Stomach (tissue), 9 donors: Measurements from ENCODE around the gene ICOS. TPM values are rescaled to one million over a fixed set of nuclear protein-coding genes. Genes with fewer than 3 reads are reported as not detected.
A peak's percentile ranks its signal among the peaks of the same experiment; 100 is the strongest.

Experiments
- DNase-seq, 2 donors: peaks; one replicate each; pipeline versions ENCODE4 v3.0.0 to v3.0.0-alpha.2; 2013 to 2019
- H3K27ac ChIP-seq, 5 donors: fragments of 200-600 bp in 4 of 5; sonication (generic) in 4 of 5; one replicate each; pipeline ENCODE4 v1.5.1; 2013 to 2019; ENCODE audit warnings: mild to moderate bottlenecking in 1 of 5, moderate library complexity in 1 of 5
- H3K27me3 ChIP-seq, 3 donors: fragments of 200-600 bp; sonication (generic); one replicate each; pipeline ENCODE4 v1.5.1; 2017 to 2019; ENCODE audit warnings: mixed run types in 1 of 3
- H3K36me3 ChIP-seq, 4 donors: fragments of 200-600 bp; sonication (generic); 1 replicate in 3 of 4; 2 replicates in 1 of 4; pipeline ENCODE4 v1.5.1; 2016 to 2019
- H3K4me1 ChIP-seq, 4 donors: fragments of 200-600 bp; sonication (generic); one replicate each; pipeline ENCODE4 v1.5.1; 2016 to 2019
- H3K4me3 ChIP-seq, 4 donors: fragments of 200-600 bp; sonication (generic) in 3 of 4; one replicate each; pipeline ENCODE4 v1.5.1; 2016 to 2019; ENCODE audit warnings: mild to moderate bottlenecking in 1 of 4
- H3K9me3 ChIP-seq, 4 donors: fragments of 200-600 bp; sonication (generic); one replicate each; pipeline ENCODE4 v1.5.1; 2016 to 2019
- EP300 ChIP-seq: sonication (generic); formaldehyde crosslinking; IDR thresholded peaks from one replicate; pipeline ENCODE4 v1.6.1; 2017; ENCODE audit warnings: antibody characterized with exemption
- POLR2A ChIP-seq, 4 donors: fragments of 450-650 bp; IDR thresholded peaks; one replicate each; pipeline ENCODE4 v1.6.1; 2016; ENCODE audit warnings: antibody characterized with exemption in 4 of 4, control low read depth in 2 of 4, mild to moderate bottlenecking in 1 of 4, moderate library complexity in 1 of 4
- POLR2AphosphoS5 ChIP-seq, 3 donors: sonication (generic); formaldehyde crosslinking; IDR thresholded peaks; one replicate each; pipeline ENCODE4 v1.6.1; 2016; ENCODE audit warnings: antibody characterized with exemption in 3 of 3
- WGBS, 5 donors: extraction: QIAGEN DNeasy Blood & Tissue Kit in 3 of 5; methylation state at CpG; one replicate each; pipeline versions ENCODE4 v1.1.5 to v1.1.7; 2013 to 2018; 5-methylcytosine and 5-hydroxymethylcytosine counted together
- intact Hi-C: fragments of 100-400 bp; cut with DNase I; formaldehyde crosslinking; loops from one replicate; pipeline ENCODE4 v1.15.1; 2023; ENCODE audit warnings: low total_unique reads
- polyA plus RNA-seq, 3 donors: library from polyadenylated mRNA; stranded (reverse); fragments of 200-250 nt; gene quantifications; one replicate each; pipeline ENCODE4 v1.2.3, GENCODE V29; 2013
- total RNA-seq, 5 donors: library from RNA; depleted of rRNA; stranded (reverse); fragments of >200 nt; gene quantifications; one replicate each; pipeline versions ENCODE4 v1.1.0 to v1.2.3, GENCODE V29; 2014 to 2016
- TF ChIP-seq, protein P1 (sequence below), 7 experiments: fragments of 450-650 bp in 4 of 7; fragments of 200-600 bp in 3 of 7; sonication (generic) in 3 of 7; IDR thresholded peaks; one replicate each; pipeline ENCODE4 v1.5.1; 2016 to 2019; ENCODE audit warnings: antibody characterized with exemption in 7 of 7, control low read depth in 2 of 7, mild to moderate bottlenecking in 1 of 7
- donor health status: healthy with polysubstance abuse.
- donor health status: Bipolar disorder and iron deficiency.
- donor health status: healthy.

The ICOS gene
- total and polyA plus RNA-seq, 8 donors = 0.29 to 9.3 (median 0.33) TPM; not detected in 3

DNA sequence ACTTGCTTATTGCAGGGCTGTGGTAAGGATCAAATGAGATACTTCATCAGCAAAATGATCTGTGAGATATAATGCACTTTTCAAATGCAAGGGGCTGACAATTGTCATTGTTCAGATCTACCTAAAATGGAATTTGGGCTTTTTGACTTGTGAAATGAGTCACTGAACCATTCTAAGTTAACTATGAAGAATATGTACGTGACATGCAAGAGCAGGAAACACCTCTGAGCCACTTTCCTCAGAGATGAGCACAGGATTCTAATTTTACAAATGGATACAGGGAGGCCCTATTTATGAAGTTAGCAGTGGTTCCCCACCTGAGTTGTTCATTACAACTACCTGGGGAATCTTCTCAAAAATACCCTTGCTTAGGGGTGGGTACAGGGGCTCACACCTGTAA, 42.3 kb upstream of the ICOS start:
- H3K4me1 ChIP-seq = peaks cover 0 to 9% (median 0%) of the 10 kb centered on the region in 4 donors
- WGBS, 5 donors = 74 to 88% (median 86%) methylated on average over 1 of the region's 1 CpG
- no peak overlapping the region for H3K4me3 ChIP-seq
- no peak for TF ChIP-seq POLR2A (IDR thresholded peaks at IDR 0.05)
- intact Hi-C loops = no loop called here
- no peaks in the 10 kb centered on the region for H3K9me3 ChIP-seq
- no peak for DNase-seq
- H3K27ac ChIP-seq = no peak overlapping the region
- H3K27me3 ChIP-seq = no peaks in the 10 kb centered on the region
- no peaks in the 10 kb centered on the region for H3K36me3 ChIP-seq

DNA sequence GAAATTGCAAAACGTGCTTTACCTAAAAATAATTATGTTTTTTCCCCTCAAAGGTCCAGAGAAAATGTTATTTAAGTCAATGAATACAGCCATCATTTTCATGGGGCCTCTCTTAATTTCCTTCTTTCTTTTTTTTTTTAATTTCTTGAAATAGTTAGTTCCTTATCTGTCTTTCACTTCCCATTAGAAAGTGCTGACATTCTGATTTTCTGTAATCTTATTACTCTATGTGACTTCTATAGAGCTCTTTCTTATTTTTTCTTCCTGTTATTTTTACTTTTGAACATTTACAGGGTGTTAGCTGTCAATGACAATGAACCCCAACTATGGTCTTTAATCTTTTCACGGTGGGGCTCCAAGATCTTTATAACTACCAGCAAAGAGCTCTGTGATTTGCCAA, 39.0 kb upstream of the ICOS start:
- Histone ChIP-seq H3K4me3 (no peak overlapping the region), H3K27ac (peak overlapping the region in 1 of 5 donors; percentile 59), H3K36me3 (no peaks in the 10 kb centered on the region), H3K9me3 (peaks cover 6 to 15% (median 14%) of the 10 kb centered on the region in 4 donors), H3K27me3 (no peaks in the 10 kb centered on the region), H3K4me1 (peaks cover 0 to 15% (median 0%) of the 10 kb centered on the region in 4 donors)
- TF ChIP-seq EP300 = no peak
- TF ChIP-seq, protein P1, sequence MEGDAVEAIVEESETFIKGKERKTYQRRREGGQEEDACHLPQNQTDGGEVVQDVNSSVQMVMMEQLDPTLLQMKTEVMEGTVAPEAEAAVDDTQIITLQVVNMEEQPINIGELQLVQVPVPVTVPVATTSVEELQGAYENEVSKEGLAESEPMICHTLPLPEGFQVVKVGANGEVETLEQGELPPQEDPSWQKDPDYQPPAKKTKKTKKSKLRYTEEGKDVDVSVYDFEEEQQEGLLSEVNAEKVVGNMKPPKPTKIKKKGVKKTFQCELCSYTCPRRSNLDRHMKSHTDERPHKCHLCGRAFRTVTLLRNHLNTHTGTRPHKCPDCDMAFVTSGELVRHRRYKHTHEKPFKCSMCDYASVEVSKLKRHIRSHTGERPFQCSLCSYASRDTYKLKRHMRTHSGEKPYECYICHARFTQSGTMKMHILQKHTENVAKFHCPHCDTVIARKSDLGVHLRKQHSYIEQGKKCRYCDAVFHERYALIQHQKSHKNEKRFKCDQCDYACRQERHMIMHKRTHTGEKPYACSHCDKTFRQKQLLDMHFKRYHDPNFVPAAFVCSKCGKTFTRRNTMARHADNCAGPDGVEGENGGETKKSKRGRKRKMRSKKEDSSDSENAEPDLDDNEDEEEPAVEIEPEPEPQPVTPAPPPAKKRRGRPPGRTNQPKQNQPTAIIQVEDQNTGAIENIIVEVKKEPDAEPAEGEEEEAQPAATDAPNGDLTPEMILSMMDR (IDR thresholded peaks at IDR 0.05) = no peak
- no peak for TF ChIP-seq POLR2AphosphoS5 (IDR thresholded peaks at IDR 0.05)
- no peak for TF ChIP-seq POLR2A (IDR thresholded peaks at IDR 0.05)
- no peak for DNase-seq
- intact Hi-C loops = no loop called here
- WGBS, 5 donors = 61 to 74% (median 66%) methylated on average over 2 of the region's 2 CpGs

DNA sequence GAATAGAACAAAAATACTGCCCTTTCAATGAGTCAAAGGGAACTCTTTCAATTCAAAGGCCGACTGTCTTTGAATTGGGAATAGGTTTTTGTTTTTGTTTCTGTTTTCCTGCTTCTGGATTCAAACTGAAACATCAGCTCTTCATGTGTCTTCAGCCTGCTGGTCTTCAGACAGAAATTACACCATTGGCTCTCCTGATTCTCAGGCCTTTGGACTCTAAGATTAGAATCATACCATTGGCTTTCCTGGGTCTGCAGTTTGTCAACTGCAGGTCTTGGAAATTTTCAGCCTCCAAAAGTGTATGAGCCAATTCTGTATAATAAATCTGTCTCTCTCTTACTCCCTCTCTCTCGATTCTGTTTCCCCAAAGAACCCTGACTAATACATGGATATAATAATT, 37.9 kb upstream of the ICOS start:
- WGBS, 5 donors = 52 to 87% (median 75%) methylated on average over 2 of the region's 2 CpGs
- intact Hi-C loops = no loop called here
- Histone ChIP-seq H3K27me3 (no peaks in the 10 kb centered on the region), H3K27ac (peak overlapping the region in 1 of 5 donors; percentile 59), H3K4me3 (no peak overlapping the region), H3K4me1 (peaks cover 0 to 15% (median 0%) of the 10 kb centered on the region in 4 donors), H3K9me3 (peaks cover 9 to 24% (median 19%) of the 10 kb centered on the region in 4 donors), H3K36me3 (no peaks in the 10 kb centered on the region)
- TF ChIP-seq, protein P1 (IDR thresholded peaks at IDR 0.05) = no peak
- no peak for TF ChIP-seq EP300
- no peak for TF ChIP-seq POLR2AphosphoS5 (IDR thresholded peaks at IDR 0.05)
- TF ChIP-seq POLR2A (IDR thresholded peaks at IDR 0.05) = no peak
- DNase-seq = peak in 1 of 2 donors; percentile 37

DNA sequence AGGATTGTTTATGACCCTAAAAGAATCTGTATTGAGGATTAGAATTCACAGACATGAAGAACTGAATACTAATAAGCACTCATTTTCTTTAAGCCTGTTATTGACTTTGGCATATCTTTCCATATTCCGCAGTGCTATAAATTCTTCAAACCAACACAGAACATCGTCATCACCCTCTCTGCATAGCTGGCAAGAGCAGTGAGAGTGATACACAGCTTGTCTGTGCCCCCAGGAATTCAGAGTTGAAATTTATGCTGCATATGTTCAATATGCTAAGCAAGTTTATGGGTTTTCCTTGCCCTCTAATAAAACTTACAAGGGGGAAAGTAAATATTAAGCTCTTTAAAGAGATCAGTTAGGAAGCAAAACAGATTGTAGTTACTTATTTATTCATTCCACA, 36.3 kb upstream of the ICOS start:
- no peak overlapping the region for H3K27ac ChIP-seq
- WGBS, 5 donors = 75 to 86% (median 80%) methylated on average over 2 of the region's 2 CpGs
- H3K9me3 ChIP-seq = peaks cover 9 to 24% (median 19%) of the 10 kb centered on the region in 4 donors

DNA sequence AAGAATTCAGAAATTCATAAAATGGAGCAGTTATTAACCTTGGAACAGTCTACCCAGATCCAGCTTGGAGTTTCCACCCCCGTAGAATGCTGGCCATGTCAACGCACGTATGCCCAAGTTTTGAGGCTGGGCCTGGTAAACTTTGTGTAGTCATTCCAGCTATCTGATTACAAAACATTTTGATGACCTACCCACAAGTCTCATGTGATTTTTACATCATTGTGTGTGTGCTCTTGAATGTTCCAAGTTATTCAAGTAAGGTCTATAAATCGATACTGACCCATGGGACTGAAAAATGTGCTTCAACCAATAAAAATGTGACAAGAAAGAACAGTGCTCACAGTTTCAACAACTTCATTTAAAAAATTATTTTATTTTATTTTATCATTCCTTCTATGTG, 32.5 kb upstream of the ICOS start:
- Histone ChIP-seq H3K4me3 (no peak overlapping the region), H3K4me1 (peaks cover 0 to 17% (median 8%) of the 10 kb centered on the region in 4 donors), H3K27me3 (no peaks in the 10 kb centered on the region), H3K27ac (no peak overlapping the region), H3K36me3 (no peaks in the 10 kb centered on the region), H3K9me3 (peaks cover 9 to 24% (median 19%) of the 10 kb centered on the region in 4 donors)
- intact Hi-C loops = no loop called here
- no peak for DNase-seq
- 92 to 95% (median 95%) methylated on average over 4 of the region's 4 CpGs for WGBS, 5 donors
- TF ChIP-seq EP300 (no peak), POLR2A (IDR thresholded peaks at IDR 0.05) (no peak), POLR2AphosphoS5 (IDR thresholded peaks at IDR 0.05) (no peak)
- TF ChIP-seq, protein P1 (IDR thresholded peaks at IDR 0.05) = no peak

More for the DNA sequence above, 36.3 kb upstream of the ICOS start:
- no peak for DNase-seq
- TF ChIP-seq POLR2A (IDR thresholded peaks at IDR 0.05) (no peak), POLR2AphosphoS5 (IDR thresholded peaks at IDR 0.05) (no peak), EP300 (no peak)
- TF ChIP-seq, protein P1 (IDR thresholded peaks at IDR 0.05) = no peak
- intact Hi-C loops = no loop called here
- peaks cover 0 to 15% (median 0%) of the 10 kb centered on the region in 4 donors for H3K4me1 ChIP-seq
- H3K36me3 ChIP-seq = no peaks in the 10 kb centered on the region
- H3K4me3 ChIP-seq = no peak overlapping the region
- no peaks in the 10 kb centered on the region for H3K27me3 ChIP-seq
